AML-193 (cell line): ENCODE data around the gene HNRNPC.
A peak's percentile ranks its signal among the peaks of the same experiment; 100 is the strongest.
"Not testable (repeated sequence)": the region's sequence is repeated elsewhere in the genome, so short reads cannot be mapped to it uniquely, and the experiment has no call there.

Experiments
- DNase-seq, 2 experiments: peaks; one replicate each; lab custom pipeline; 2025; lab: John Stamatoyannopoulos, UW

The HNRNPC gene

GRCh38 chr14:21244544-21244943, 24.7 kb downstream of the HNRNPC start:
- peak; percentile 79 to 84 for DNase-seq

- DNase-seq = peak; percentile 14 to 53
Measured at GRCh38 chr14:21241218-21241819, 27.9 kb downstream of the HNRNPC start.

- no peak for DNase-seq
Measured at GRCh38 chr14:21240417-21240816, 28.8 kb downstream of the HNRNPC start.

GRCh38 chr14:21238823-21239518, 30.3 kb downstream of the HNRNPC start:
- no peak for DNase-seq

GRCh38 chr14:21236948-21237797, 32.1 kb downstream of the HNRNPC start:
- DNase-seq = no peak

GRCh38 chr14:21234112-21234511, 35.1 kb downstream of the HNRNPC start:
- no peak for DNase-seq

GRCh38 chr14:21233457-21234076, 35.7 kb downstream of the HNRNPC start:
- no peak for DNase-seq

- DNase-seq = no peak
Measured at GRCh38 chr14:21231020-21231652, 38.1 kb downstream of the HNRNPC start.

GRCh38 chr14:21229821-21230220, 39.4 kb downstream of the HNRNPC start:
- no peak for DNase-seq

- no peak for DNase-seq
Measured at GRCh38 chr14:21227981-21228380, 41.3 kb downstream of the HNRNPC start.

- DNase-seq = no peak
Measured at GRCh38 chr14:21227150-21227549, 42.1 kb downstream of the HNRNPC start.

- no peak for DNase-seq
Measured at GRCh38 chr14:21226467-21226866, 42.8 kb downstream of the HNRNPC start.

GRCh38 chr14:21225164-21225563, 44.1 kb downstream of the HNRNPC start:
- not testable (repeated sequence) for DNase-seq

GRCh38 chr14:21220874-21221477, 48.3 kb downstream of the HNRNPC start:
- DNase-seq = no peak

GRCh38 chr14:21219561-21220111, 49.6 kb downstream of the HNRNPC start:
- no peak for DNase-seq

GRCh38 chr14:21219120-21219519, 50.1 kb downstream of the HNRNPC start:
- DNase-seq = no peak

GRCh38 chr14:21215879-21216251, 53.4 kb downstream of the HNRNPC start:
- no peak for DNase-seq

GRCh38 chr14:21215130-21215878, 53.9 kb downstream of the HNRNPC start:
- no peak for DNase-seq

GRCh38 chr14:21213652-21214051, 55.6 kb downstream of the HNRNPC start:
- DNase-seq = no peak

- DNase-seq = not testable (repeated sequence)
Measured at GRCh38 chr14:21212824-21213223, 56.4 kb downstream of the HNRNPC start.

GRCh38 chr14:21211509-21211908, 57.7 kb downstream of the HNRNPC start:
- no peak for DNase-seq
